SK-N-SH (cell line): Measurements from ENCODE around the gene CDK14.

ENCODE experiments used
- GATA2 ChIP-seq: sonication (generic); formaldehyde crosslinking; IDR thresholded peaks from 2 replicates; pipeline ENCODE4 v1.5.0; 2020; ENCODE audit warnings: mild to moderate bottlenecking, missing genetic modification reagents
- MAX ChIP-seq: IDR thresholded peaks from 2 replicates; pipeline ENCODE4 v1.4.0; 2012; ENCODE audit warnings: low read depth
- TAF1 ChIP-seq: IDR thresholded peaks from 2 replicates; pipeline ENCODE4 v1.6.1; 2012; ENCODE audit warnings: low read depth, mild to moderate bottlenecking, low read length, moderate library complexity, borderline replicate concordance
- TEAD4 ChIP-seq: IDR thresholded peaks from 2 replicates; pipeline ENCODE4 v1.4.0; 2012; ENCODE audit warnings: mild to moderate bottlenecking, borderline replicate concordance; ENCODE audit not compliant: insufficient read depth
- TF ChIP-seq, protein P1 (sequence below): fragments of 200-600 bp; sonication (generic); IDR thresholded peaks from 2 replicates; pipeline ENCODE4 v1.6.1; 2017; ENCODE audit warnings: antibody characterized with exemption, mild to moderate bottlenecking, moderate library complexity

DNA sequence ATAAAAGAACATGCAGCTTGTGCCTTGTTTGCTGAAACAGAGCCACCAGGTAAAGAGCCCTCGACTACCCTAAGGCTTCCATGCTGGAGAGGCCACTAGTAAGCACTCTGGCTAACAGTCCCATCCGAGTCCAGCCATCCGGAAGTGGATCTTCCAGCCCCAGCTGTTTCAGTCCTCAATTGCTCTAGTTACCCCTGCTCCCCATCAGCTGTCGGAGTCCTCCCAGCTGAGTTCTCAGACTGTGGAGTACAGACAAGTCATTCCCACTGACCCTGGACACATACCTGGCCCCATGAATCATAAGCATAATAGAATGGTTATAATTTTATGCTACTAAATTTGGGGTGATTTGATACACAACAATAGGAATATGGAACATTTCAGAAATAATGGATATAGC is 654.6 kb downstream of the CDK14 start:
- TF ChIP-seq, protein P1, sequence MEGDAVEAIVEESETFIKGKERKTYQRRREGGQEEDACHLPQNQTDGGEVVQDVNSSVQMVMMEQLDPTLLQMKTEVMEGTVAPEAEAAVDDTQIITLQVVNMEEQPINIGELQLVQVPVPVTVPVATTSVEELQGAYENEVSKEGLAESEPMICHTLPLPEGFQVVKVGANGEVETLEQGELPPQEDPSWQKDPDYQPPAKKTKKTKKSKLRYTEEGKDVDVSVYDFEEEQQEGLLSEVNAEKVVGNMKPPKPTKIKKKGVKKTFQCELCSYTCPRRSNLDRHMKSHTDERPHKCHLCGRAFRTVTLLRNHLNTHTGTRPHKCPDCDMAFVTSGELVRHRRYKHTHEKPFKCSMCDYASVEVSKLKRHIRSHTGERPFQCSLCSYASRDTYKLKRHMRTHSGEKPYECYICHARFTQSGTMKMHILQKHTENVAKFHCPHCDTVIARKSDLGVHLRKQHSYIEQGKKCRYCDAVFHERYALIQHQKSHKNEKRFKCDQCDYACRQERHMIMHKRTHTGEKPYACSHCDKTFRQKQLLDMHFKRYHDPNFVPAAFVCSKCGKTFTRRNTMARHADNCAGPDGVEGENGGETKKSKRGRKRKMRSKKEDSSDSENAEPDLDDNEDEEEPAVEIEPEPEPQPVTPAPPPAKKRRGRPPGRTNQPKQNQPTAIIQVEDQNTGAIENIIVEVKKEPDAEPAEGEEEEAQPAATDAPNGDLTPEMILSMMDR: no peak
- no peak for TF ChIP-seq MAX
- TF ChIP-seq TEAD4: no peak
- TF ChIP-seq TAF1: no peak
- no peak for TF ChIP-seq GATA2 (CRISPR knock-in tag)
